ENCODE measurements around the gene EIF5A. TPM values are rescaled to one million over a fixed set of nuclear protein-coding genes. Genes with fewer than 3 reads are reported as not detected.
"Not testable (repeated sequence)": the region's sequence is repeated elsewhere in the genome, so short reads cannot be mapped to it uniquely, and the experiment has no call there.

EIF5A gene
- total RNA-seq, 4 donors from 2014 or later, result 115 to 384 (median 273) TPM

DNA sequence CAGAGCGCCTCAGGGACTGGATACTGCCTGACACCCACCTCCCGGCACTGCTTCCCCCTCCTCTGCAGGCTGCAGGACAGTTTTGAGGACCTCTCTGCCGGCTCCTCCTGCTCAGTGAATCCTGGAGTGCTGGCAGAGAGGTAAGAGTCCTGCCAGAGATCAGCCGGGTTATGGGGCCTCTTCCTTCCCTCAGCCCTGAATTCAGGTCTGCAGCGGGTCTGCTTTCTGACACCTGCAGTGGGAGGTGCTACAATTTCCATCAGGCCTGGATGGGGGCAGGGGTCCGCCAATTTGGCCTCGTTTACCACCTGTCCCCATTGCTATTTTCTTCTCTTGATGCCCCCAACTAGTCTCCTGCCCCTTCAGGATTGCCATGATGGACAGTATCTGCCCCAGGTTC lies 24.7 kb downstream of the EIF5A start:
- peaks cover 18 to 24% (median 19%) of the 10 kb centered on the region in 3 donors for H3K27me3 ChIP-seq
- in situ Hi-C loops (cut with MboI; ENCODE audit: low sequenced_read_pairs in 4 of 4), result loop anchor here in 1 of 4 donors (25.0 kb wide), 1 partner anchor 295 kb away; the partner anchor contains the start of genes SLC16A11 and SLC16A13
- no peak overlapping the region for H3K27ac ChIP-seq
- no peaks in the 10 kb centered on the region for H3K36me3 ChIP-seq
- H3K4me1 ChIP-seq, result peaks cover 15 to 24% of the 10 kb centered on the region in 2 donors
- intact Hi-C loops (cut with DNase I; ENCODE audit: low total_unique reads), result no loop called here
- ATAC-seq (no peak), DNase-seq (no peak)
- H3K9me3 ChIP-seq, result no peaks in the 10 kb centered on the region
- H3K4me3 ChIP-seq, result no peak overlapping the region
- TF ChIP-seq, protein P1, sequence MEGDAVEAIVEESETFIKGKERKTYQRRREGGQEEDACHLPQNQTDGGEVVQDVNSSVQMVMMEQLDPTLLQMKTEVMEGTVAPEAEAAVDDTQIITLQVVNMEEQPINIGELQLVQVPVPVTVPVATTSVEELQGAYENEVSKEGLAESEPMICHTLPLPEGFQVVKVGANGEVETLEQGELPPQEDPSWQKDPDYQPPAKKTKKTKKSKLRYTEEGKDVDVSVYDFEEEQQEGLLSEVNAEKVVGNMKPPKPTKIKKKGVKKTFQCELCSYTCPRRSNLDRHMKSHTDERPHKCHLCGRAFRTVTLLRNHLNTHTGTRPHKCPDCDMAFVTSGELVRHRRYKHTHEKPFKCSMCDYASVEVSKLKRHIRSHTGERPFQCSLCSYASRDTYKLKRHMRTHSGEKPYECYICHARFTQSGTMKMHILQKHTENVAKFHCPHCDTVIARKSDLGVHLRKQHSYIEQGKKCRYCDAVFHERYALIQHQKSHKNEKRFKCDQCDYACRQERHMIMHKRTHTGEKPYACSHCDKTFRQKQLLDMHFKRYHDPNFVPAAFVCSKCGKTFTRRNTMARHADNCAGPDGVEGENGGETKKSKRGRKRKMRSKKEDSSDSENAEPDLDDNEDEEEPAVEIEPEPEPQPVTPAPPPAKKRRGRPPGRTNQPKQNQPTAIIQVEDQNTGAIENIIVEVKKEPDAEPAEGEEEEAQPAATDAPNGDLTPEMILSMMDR (IDR thresholded peaks at IDR 0.05 in 4 of 5, conservative IDR thresholded peaks at IDR 0.05 in 1 of 5), result no peak
- TF ChIP-seq POLR2A (IDR thresholded peaks at IDR 0.05), result no peak

DNA sequence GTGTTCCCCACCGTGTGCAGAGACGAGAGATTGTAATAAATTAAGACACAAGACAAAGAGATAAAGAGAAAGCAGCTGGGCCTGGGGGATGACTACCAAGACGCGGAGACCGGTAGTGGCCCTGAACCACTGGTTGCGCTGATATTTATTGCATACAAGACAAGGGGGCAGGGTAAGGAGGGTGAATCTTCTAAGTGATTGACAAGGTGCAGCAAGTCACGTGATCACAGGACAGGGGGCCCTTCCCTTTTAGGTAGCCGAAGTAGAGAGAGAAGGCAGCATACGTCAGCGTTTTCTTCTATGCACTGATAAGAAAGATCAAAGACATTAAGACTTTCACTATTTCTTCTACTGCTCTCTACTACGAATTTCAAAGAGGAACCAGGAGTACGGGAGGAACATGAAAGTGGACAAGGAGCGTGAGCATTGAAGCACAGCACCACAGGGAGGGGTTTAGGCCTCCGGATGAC lies 25.2 kb downstream of the EIF5A start:
- ATAC-seq; intact Hi-C loops (cut with DNase I; ENCODE audit: low total_unique reads); H3K4me3 ChIP-seq; H3K27ac ChIP-seq; DNase-seq; H3K36me3 ChIP-seq; H3K9me3 ChIP-seq: not testable (repeated sequence)
- H3K27me3 ChIP-seq, result peaks cover 18 to 26% (median 24%) of the 10 kb centered on the region in 3 donors
- peaks cover 14 to 22% of the 10 kb centered on the region in 2 donors for H3K4me1 ChIP-seq
- in situ Hi-C loops (cut with MboI; ENCODE audit: low sequenced_read_pairs in 4 of 4), result loop anchor here in 1 of 4 donors (25.0 kb wide), 1 partner anchor 295 kb away; the partner anchor contains the start of genes SLC16A11 and SLC16A13

- Histone ChIP-seq H3K4me1 (peaks cover 7% of the 10 kb centered on the region in 2 donors), H3K27ac (no peak overlapping the region), H3K36me3 (no peaks in the 10 kb centered on the region), H3K27me3 (peaks cover 24 to 45% (median 38%) of the 10 kb centered on the region in 3 donors), H3K9me3 (no peaks in the 10 kb centered on the region), H3K4me3 (no peak overlapping the region)
- ATAC-seq, result no peak
- no peak for TF ChIP-seq POLR2A (IDR thresholded peaks at IDR 0.05)
- TF ChIP-seq, protein P1 (IDR thresholded peaks at IDR 0.05 in 4 of 5, conservative IDR thresholded peaks at IDR 0.05 in 1 of 5), result no peak
- intact Hi-C loops (cut with DNase I; ENCODE audit: low total_unique reads), result no loop called here
- no peak for DNase-seq
- in situ Hi-C loops (cut with MboI; ENCODE audit: low sequenced_read_pairs in 4 of 4), result loop anchor here in 1 of 4 donors (25.0 kb wide), 1 partner anchor 298 kb away; the partner anchor contains the start of genes SLC16A11 and SLC16A13
Measured at GRCh38 chr17:7334938-7335538, 27.6 kb downstream of the EIF5A start.

DNA sequence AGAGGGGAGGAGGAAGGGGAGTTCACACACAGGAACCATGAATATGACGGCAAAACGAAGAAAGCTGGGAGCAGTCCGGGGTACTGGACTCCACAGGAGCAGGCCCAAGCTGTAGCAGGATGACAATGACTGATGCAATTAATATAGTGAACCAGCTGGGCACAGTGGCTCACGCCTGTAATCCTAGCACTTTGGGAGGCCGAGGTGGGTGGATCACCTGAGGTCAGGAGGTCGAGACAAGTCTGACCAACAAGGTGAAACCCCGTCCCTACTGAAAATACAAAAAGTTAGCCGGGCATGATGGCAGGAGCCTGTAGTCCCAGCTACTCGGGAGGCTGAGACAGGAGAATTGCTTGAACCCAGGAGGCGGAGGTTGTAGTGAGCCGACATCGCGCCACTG lies 28.3 kb downstream of the EIF5A start:
- intact Hi-C loops (cut with DNase I; ENCODE audit: low total_unique reads); ATAC-seq; H3K36me3 ChIP-seq; H3K9me3 ChIP-seq; DNase-seq; H3K27ac ChIP-seq; H3K4me3 ChIP-seq; H3K4me1 ChIP-seq: not testable (repeated sequence)
- in situ Hi-C loops (cut with MboI; ENCODE audit: low sequenced_read_pairs in 4 of 4), result loop anchor here in 1 of 4 donors (25.0 kb wide), 1 partner anchor 298 kb away; the partner anchor contains the start of genes SLC16A11 and SLC16A13
- peaks cover 29 to 46% (median 41%) of the 10 kb centered on the region in 3 donors for H3K27me3 ChIP-seq

DNA sequence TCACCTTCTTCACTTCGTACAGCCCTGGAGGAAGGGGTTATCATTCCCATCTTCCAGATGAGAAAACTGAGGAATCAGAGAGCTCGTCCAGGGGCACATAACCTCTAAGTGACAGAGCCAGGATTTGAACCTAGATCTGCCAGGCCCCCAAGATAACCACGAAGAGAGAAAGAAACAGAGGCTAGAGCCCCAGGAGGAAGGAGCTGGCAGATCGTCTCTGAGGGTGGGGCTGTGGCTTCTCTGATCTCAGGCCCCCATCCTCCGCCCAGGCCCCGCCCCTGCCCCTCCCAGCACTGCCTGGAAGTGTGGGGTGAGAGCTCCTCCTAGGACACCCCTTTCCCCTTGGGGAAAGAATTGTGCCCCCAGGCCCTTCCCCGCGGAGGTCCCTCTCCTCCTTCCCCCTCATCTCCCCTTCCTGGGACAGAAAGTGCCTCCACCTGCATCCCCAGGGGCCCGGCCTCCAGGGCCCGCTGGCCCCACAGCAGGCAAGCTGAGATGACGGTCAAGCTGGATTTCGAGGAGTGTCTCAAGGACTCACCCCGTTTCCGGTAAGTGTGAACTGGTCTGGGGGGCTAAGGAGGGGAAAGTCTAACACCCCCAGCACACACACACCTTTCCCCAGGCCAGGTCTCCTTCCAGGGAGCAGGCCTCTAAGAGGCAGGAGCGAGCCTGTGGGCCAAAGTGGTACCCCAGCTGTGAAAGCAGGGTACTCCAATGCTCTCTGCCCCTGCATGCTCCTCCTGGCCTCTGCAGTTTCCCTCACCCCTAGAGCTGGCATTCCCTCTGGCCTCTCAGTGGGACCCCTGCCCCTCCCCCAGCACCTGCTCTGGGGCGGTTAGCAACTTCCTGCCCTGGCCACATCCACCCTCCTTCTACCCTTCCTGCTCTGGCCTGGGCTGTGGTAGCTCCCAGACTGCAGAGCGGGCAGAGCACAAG lies 29.1 kb downstream of the EIF5A start, which contains the start of gene ACAP1:
ACAP1 (plus strand) TSS at position 290 of the 936 bp plus-strand sequence; CDS start at position 496, 206 bp downstream.
- no peak within 1 kb of the TSS for H3K27ac ChIP-seq
- DNase-seq (no peak), ATAC-seq (no peak)
- H3K27me3 ChIP-seq, result peaks cover 29 to 46% (median 41%) of the 10 kb centered on the region in 3 donors
- no peak for TF ChIP-seq POLR2A (IDR thresholded peaks at IDR 0.05)
- TF ChIP-seq, protein P1 (IDR thresholded peaks at IDR 0.05 in 4 of 5, conservative IDR thresholded peaks at IDR 0.05 in 1 of 5), result no peak
- H3K4me1 ChIP-seq, result peaks cover 0 to 6% of the 10 kb centered on the region in 2 donors
- H3K9me3 ChIP-seq, result no peaks in the 10 kb centered on the region
- intact Hi-C loops (cut with DNase I; ENCODE audit: low total_unique reads), result no loop called here
- no peak within 1 kb of the TSS for H3K4me3 ChIP-seq
- H3K36me3 ChIP-seq, result no peaks in the 10 kb centered on the region
- in situ Hi-C loops (cut with MboI; ENCODE audit: low sequenced_read_pairs in 4 of 4), result loop anchor here in 1 of 4 donors (25.0 kb wide), 1 partner anchor 299 kb away; the partner anchor contains the start of genes SLC16A11 and SLC16A13

DNA sequence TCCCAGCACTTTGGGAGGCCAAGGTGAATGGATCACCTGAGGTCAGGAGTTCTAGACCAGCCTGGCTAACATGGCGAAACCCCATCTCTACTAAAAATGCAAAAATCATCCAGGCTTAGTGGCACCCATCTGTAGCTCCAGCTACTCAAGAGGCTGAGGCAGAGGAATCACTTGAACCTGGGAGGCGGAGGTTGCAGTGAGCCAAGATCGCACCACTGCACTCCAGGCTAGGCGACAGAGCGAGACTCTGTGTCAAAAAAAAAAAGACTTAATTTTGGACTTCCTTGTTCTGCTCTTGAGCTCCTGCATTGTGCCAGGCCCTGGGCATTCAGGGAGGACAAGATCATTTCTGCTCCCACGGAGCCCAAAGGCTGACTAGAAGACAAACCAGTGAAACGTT lies 30.2 kb downstream of the EIF5A start:
- H3K27ac ChIP-seq; intact Hi-C loops (cut with DNase I; ENCODE audit: low total_unique reads); H3K36me3 ChIP-seq; DNase-seq; H3K4me1 ChIP-seq; H3K4me3 ChIP-seq; H3K9me3 ChIP-seq; ATAC-seq: not testable (repeated sequence)
- H3K27me3 ChIP-seq, result peaks cover 29 to 50% (median 41%) of the 10 kb centered on the region in 3 donors
- in situ Hi-C loops (cut with MboI; ENCODE audit: low sequenced_read_pairs in 4 of 4), result loop anchor here in 1 of 4 donors (25.0 kb wide), 1 partner anchor 300 kb away; the partner anchor contains the start of genes SLC16A11 and SLC16A13

Data from gastrocnemius medialis (tissue), 4 donors.